Keratinocyte (primary cell): ENCODE results near the gene CACUL1. TPM values are rescaled to one million over a fixed set of nuclear protein-coding genes. Genes with fewer than 3 reads are reported as not detected.

Source experiments
- DNase-seq: peaks from one replicate; pipeline ENCODE4 v3.0.0-alpha.2; 2011; ENCODE audit warnings: low read depth, missing footprints, low spot score
- FAIRE-seq: peaks from 2 replicates; lab custom pipeline; 2011; peaks lifted over from hg19 to GRCh38; lab: Jason Lieb, UNC
- H2AFZ ChIP-seq: 2 replicates; pipeline ENCODE4 v1.6.0; 2012; ENCODE audit warnings: low read length, control low read depth, inconsistent platforms; ENCODE audit not compliant: control insufficient read depth
- H3K27ac ChIP-seq: 2 replicates; pipeline ENCODE4 v1.5.1; 2011; ENCODE audit warnings: low read length; ENCODE audit not compliant: control insufficient read depth, insufficient read depth
- H3K27me3 ChIP-seq: 3 replicates; pipeline ENCODE4 v1.6.0; 2011; ENCODE audit warnings: low read length; ENCODE audit not compliant: control insufficient read depth, insufficient read depth; ENCODE audit errors: extremely low read depth
- H3K36me3 ChIP-seq, 2 experiments: 2 replicates in 1 of 2; 3 replicates in 1 of 2; pipeline ENCODE4 v1.5.1; 2011; ENCODE audit warnings: low read length in 2 of 2, mild to moderate bottlenecking in 1 of 2; ENCODE audit not compliant: control insufficient read depth in 2 of 2, insufficient read depth in 2 of 2; ENCODE audit errors: extremely low read depth in 1 of 2
- H3K4me1 ChIP-seq: 3 replicates; pipeline ENCODE4 v1.5.1; 2011; ENCODE audit warnings: low read length; ENCODE audit not compliant: control insufficient read depth, insufficient read depth; ENCODE audit errors: extremely low read depth
- H3K4me2 ChIP-seq: 3 replicates; pipeline ENCODE4 v1.6.0; 2011; ENCODE audit warnings: low read depth, low read length; ENCODE audit not compliant: control insufficient read depth, insufficient read depth; ENCODE audit errors: extremely low read depth
- H3K4me3 ChIP-seq, 3 experiments: fragments of 200-600 bp in 1 of 3; sonication (generic) in 1 of 3; 2 replicates in 2 of 3; 3 replicates in 1 of 3; pipeline ENCODE4 v1.5.1; 2011 to 2016; ENCODE audit warnings: low read length in 3 of 3, mild to moderate bottlenecking in 3 of 3, control low read depth in 2 of 3, inconsistent platforms in 1 of 3, low read depth in 1 of 3, mixed read lengths in 1 of 3, mixed run types in 1 of 3, moderate library complexity in 1 of 3; ENCODE audit not compliant: control insufficient read depth in 2 of 3, insufficient read depth in 2 of 3; ENCODE audit errors: extremely low read depth in 1 of 3
- H3K79me2 ChIP-seq: 2 replicates; pipeline ENCODE4 v1.6.0; 2012; ENCODE audit warnings: low read length; ENCODE audit not compliant: control insufficient read depth, insufficient read depth
- H3K9ac ChIP-seq: 3 replicates; pipeline ENCODE4 v1.6.0; 2011; ENCODE audit warnings: low read length; ENCODE audit not compliant: control insufficient read depth, insufficient read depth; ENCODE audit errors: extremely low read depth
- H3K9me1 ChIP-seq: 3 replicates; pipeline ENCODE4 v1.6.0; 2011; ENCODE audit warnings: low read length; ENCODE audit not compliant: control insufficient read depth, insufficient read depth; ENCODE audit errors: extremely low read depth
- H3K9me3 ChIP-seq: 2 replicates; pipeline ENCODE4 v1.5.1; 2012; ENCODE audit warnings: low read depth, low read length; ENCODE audit not compliant: control insufficient read depth
- H4K20me1 ChIP-seq: 3 replicates; pipeline ENCODE4 v1.6.0; 2011; ENCODE audit warnings: low read length; ENCODE audit not compliant: control insufficient read depth, insufficient read depth; ENCODE audit errors: extremely low read depth
- EZH2 ChIP-seq: IDR thresholded peaks from one replicate; pipeline ENCODE4 v1.6.1; 2012; ENCODE audit warnings: inconsistent platforms, mild to moderate bottlenecking, low read length, moderate library complexity
- dilution Hi-C: fragments of 300-500 bp; cut with MboI; formaldehyde crosslinking; loops from one replicate; pipeline ENCODE4 v1.7.0; 2020; ENCODE audit warnings: low sequenced_read_pairs; ENCODE audit not compliant: extremely low pct_ligation_motif_present
- polyA plus RNA-seq, 5 experiments: library from polyadenylated mRNA; depleted of rRNA in 3 of 5; stranded (reverse) in 3 of 5; stranded (forward) in 1 of 5; unstranded in 1 of 5; fragments of >200 nt; gene quantifications; 1 replicate in 1 of 5; 2 replicates in 3 of 5; 3 replicates in 1 of 5; pipeline versions ENCODE4 v1.2.1 to v1.2.3, GENCODE V29; 2011 to 2012; ENCODE audit warnings: missing spikeins in 2 of 5, low read depth in 1 of 5, low replicate concordance in 1 of 5
- TF ChIP-seq, protein P1 (sequence below), 3 experiments: IDR thresholded peaks in 1 of 3; conservative IDR thresholded peaks in 1 of 3; optimal IDR thresholded peaks in 1 of 3; 2 replicates in 2 of 3; 3 replicates in 1 of 3; pipeline versions ENCODE3 to v1.5.1; 2011; ENCODE audit warnings: low read length in 3 of 3, mild to moderate bottlenecking in 3 of 3, moderate library complexity in 2 of 3, control low read depth in 1 of 3, inconsistent platforms in 1 of 3; ENCODE audit not compliant: insufficient read depth in 2 of 3; ENCODE audit errors: extremely low read depth in 1 of 3

The CACUL1 gene
- polyA plus RNA-seq, 1 donor (not counting 4 experiments of a cell fraction or from before 2014, with no cell fraction given): 36.5 TPM

DNA sequence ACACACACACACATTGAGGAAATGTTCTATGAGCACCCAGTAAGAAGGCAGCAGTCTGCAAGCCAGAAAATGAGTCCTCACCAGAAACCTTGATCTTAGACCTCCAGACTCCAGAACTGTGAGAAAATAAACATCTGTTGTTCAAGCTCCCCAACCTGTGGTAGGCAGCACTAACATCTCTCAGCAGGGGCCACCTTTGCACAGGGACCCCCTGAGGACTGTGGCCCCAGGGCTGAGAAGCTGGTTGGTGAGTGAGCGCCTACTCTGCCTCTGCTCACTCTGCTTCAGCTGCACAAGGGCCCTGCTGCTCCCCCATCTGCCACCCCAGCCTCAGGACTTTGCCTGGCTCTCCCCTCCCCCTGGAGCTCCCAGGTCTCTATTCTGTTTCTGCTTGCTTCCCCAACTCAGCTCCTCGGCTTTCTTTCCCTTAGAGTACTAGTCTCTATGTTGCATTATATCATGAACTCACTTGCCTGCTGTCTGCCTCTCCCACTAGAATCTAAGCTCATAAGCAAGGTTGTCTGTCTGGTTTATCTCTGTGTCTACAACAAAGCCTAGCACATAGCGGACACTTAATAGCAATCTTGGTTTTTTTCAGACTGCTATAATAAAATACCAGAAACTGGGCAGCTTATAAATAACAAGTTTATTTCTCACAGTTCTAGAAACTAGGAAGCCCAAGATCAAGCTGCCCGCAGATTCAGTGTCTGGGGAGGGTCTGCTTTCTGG is 118.9 kb downstream of the CACUL1 start:
- H3K4me2 ChIP-seq: no peak overlapping the region
- H3K27me3 ChIP-seq: peaks cover 10% of the 10 kb centered on the region
- no peaks in the 10 kb centered on the region for H3K9me1 ChIP-seq
- no peak overlapping the region for H2AFZ ChIP-seq
- no peaks in the 10 kb centered on the region for H3K4me1 ChIP-seq
- DNase-seq: no peak
- TF ChIP-seq, protein P1, sequence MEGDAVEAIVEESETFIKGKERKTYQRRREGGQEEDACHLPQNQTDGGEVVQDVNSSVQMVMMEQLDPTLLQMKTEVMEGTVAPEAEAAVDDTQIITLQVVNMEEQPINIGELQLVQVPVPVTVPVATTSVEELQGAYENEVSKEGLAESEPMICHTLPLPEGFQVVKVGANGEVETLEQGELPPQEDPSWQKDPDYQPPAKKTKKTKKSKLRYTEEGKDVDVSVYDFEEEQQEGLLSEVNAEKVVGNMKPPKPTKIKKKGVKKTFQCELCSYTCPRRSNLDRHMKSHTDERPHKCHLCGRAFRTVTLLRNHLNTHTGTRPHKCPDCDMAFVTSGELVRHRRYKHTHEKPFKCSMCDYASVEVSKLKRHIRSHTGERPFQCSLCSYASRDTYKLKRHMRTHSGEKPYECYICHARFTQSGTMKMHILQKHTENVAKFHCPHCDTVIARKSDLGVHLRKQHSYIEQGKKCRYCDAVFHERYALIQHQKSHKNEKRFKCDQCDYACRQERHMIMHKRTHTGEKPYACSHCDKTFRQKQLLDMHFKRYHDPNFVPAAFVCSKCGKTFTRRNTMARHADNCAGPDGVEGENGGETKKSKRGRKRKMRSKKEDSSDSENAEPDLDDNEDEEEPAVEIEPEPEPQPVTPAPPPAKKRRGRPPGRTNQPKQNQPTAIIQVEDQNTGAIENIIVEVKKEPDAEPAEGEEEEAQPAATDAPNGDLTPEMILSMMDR (optimal IDR thresholded peaks at IDR 0.05 in 1 of 3, IDR thresholded peaks at IDR 0.05 in 1 of 3, conservative IDR thresholded peaks at IDR 0.05 in 1 of 3; ENCODE audit: extremely low read depth in 1 of 3, insufficient read depth in 2 of 3, low read length in 3 of 3): no peak
- TF ChIP-seq EZH2: no peak
- no peak overlapping the region for H3K4me3 ChIP-seq
- H3K9me3 ChIP-seq: peaks cover 1% of the 10 kb centered on the region
- H3K36me3 ChIP-seq: no peaks in the 10 kb centered on the region
- H3K27ac ChIP-seq: no peak overlapping the region
- no peaks in the 10 kb centered on the region for H3K79me2 ChIP-seq
- no peak for FAIRE-seq
- H3K9ac ChIP-seq: no peak overlapping the region
- no peaks in the 10 kb centered on the region for H4K20me1 ChIP-seq
- dilution Hi-C loops: no loop called here

DNA sequence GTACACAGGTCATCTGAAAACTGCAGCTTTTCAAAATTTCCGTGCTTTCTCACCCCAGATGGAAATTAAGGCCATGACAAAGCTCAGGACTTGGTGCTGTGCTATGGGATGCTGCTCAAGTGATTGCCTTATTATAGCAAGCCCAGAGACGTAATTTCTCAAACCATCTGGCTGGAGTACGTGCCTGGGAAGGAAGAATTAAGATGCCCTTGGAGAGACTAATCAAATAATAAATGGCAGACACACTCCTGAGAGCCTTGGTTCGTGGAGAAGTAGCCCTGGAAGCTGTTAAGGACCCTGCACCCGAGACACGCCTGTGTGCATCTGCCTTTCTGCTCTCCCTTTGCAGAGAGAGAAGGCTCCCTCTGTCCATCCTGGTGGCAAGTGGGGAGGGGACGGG is 121.0 kb downstream of the CACUL1 start:
- H4K20me1 ChIP-seq: no peaks in the 10 kb centered on the region
- H3K27ac ChIP-seq: no peak overlapping the region
- H3K9ac ChIP-seq: no peak overlapping the region
- no peak for FAIRE-seq
- DNase-seq: no peak
- H3K79me2 ChIP-seq: no peaks in the 10 kb centered on the region
- no peak overlapping the region for H2AFZ ChIP-seq
- H3K9me3 ChIP-seq: no peaks in the 10 kb centered on the region
- peaks cover 20% of the 10 kb centered on the region for H3K27me3 ChIP-seq
- no peaks in the 10 kb centered on the region for H3K9me1 ChIP-seq
- H3K36me3 ChIP-seq: no peaks in the 10 kb centered on the region
- dilution Hi-C loops: no loop called here
- H3K4me3 ChIP-seq: no peak overlapping the region
- TF ChIP-seq EZH2: no peak
- TF ChIP-seq, protein P1 (optimal IDR thresholded peaks at IDR 0.05 in 1 of 3, IDR thresholded peaks at IDR 0.05 in 1 of 3, conservative IDR thresholded peaks at IDR 0.05 in 1 of 3; ENCODE audit: extremely low read depth in 1 of 3, insufficient read depth in 2 of 3, low read length in 3 of 3): no peak
- H3K4me2 ChIP-seq: no peak overlapping the region
- no peaks in the 10 kb centered on the region for H3K4me1 ChIP-seq
